ENCODE results near the gene SOSTDC1. TPM values are rescaled to one million over a fixed set of nuclear protein-coding genes. Genes with fewer than 3 reads are reported as not detected.

SOSTDC1 gene
- total RNA-seq, 4 donors from 2014 or later = 0.39 to 2.4 (median 1.5) TPM

DNA sequence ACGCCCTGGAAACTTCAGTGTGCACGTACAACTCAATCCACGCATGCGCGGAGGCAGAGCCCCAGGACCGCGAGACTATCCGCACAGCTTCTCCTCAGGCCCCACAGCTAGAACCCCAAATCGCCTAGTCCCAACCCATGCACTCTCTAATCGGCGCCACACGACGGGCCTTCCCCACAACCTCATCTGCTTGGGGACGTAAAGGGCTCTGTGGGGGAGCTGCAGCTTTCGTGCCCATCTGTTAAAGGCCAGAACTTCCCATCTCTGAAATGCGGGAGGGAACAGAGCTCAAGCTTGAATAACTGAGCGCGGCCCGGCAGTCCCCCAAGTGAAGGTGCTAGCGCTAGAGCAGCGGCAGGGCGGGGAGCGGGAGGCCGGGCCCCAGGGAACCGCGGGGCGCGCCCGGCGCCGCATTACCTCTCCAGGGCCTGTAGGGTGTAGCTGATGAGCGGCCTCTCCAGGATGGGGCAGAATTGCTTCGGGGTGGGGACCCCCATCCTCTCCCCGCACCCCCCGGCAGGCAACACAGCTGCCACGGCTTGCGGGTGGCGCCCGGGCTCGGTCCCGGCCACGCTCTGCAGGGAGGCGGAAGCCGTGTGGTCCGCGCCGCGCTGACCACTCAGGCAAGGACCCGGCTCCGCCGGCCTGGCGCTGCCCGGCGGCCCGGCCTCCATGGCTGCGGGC lies 44.7 kb downstream of the SOSTDC1 start:
- 0 to 2% methylated on average over 20 to 35 of the region's 56 CpGs for WGBS, 2 donors
- TF ChIP-seq, protein P1, sequence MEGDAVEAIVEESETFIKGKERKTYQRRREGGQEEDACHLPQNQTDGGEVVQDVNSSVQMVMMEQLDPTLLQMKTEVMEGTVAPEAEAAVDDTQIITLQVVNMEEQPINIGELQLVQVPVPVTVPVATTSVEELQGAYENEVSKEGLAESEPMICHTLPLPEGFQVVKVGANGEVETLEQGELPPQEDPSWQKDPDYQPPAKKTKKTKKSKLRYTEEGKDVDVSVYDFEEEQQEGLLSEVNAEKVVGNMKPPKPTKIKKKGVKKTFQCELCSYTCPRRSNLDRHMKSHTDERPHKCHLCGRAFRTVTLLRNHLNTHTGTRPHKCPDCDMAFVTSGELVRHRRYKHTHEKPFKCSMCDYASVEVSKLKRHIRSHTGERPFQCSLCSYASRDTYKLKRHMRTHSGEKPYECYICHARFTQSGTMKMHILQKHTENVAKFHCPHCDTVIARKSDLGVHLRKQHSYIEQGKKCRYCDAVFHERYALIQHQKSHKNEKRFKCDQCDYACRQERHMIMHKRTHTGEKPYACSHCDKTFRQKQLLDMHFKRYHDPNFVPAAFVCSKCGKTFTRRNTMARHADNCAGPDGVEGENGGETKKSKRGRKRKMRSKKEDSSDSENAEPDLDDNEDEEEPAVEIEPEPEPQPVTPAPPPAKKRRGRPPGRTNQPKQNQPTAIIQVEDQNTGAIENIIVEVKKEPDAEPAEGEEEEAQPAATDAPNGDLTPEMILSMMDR (IDR thresholded peaks at IDR 0.05) = peak in 4 of 5 experiments; percentile 19 to 71 (median 38)
- peak; percentile 79 to 86 for TF ChIP-seq POLR2A (IDR thresholded peaks at IDR 0.05)
- peak in 1 of 2 donors; percentile 97 for TF ChIP-seq EP300 (IDR thresholded peaks at IDR 0.05)
- Histone ChIP-seq H3K4me1 (peaks cover 0 to 22% (median 7%) of the 10 kb centered on the region in 4 donors), H3K36me3 (no peaks in the 10 kb centered on the region), H3K9me3 (no peaks in the 10 kb centered on the region), H3K4me3 (peak overlapping the region; percentile 69 to 94 (median 84)), H3K27ac (peak overlapping the region; percentile 96 to 99 (median 97)), H3K27me3 (no peaks in the 10 kb centered on the region)
- DNase-seq (ENCODE audit: low spot score in 2 of 2) = peak; percentile 68 to 77

DNA sequence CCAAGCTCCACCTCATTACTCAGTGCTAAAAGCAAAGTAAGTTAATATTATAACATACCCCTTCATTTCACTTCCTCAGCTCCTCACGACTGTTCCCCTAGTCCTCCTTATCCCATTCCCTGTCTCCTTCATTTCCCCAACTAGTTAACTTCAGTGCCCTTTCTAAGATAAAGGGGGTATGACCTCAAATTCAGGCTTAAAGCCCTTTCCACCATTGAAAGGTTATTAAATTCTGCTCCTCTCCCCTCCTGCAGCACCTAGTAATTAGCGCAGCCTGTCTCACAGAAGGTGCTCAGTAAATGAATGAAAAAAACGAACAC lies 45.2 kb downstream of the SOSTDC1 start:
- TF ChIP-seq, protein P1 (IDR thresholded peaks at IDR 0.05) = no peak
- TF ChIP-seq EP300 (IDR thresholded peaks at IDR 0.05) (no peak), POLR2A (IDR thresholded peaks at IDR 0.05) (no peak)
- Histone ChIP-seq H3K36me3 (no peaks in the 10 kb centered on the region), H3K4me1 (peaks cover 0 to 22% (median 7%) of the 10 kb centered on the region in 4 donors), H3K4me3 (peak overlapping the region; percentile 69 to 94 (median 84)), H3K27me3 (no peaks in the 10 kb centered on the region), H3K27ac (peak overlapping the region; percentile 96 to 99 (median 97)), H3K9me3 (no peaks in the 10 kb centered on the region)
- 4% methylated on average over 3 of the region's 3 CpGs for WGBS, 2 donors
- no peak for DNase-seq (ENCODE audit: low spot score in 2 of 2)

DNA sequence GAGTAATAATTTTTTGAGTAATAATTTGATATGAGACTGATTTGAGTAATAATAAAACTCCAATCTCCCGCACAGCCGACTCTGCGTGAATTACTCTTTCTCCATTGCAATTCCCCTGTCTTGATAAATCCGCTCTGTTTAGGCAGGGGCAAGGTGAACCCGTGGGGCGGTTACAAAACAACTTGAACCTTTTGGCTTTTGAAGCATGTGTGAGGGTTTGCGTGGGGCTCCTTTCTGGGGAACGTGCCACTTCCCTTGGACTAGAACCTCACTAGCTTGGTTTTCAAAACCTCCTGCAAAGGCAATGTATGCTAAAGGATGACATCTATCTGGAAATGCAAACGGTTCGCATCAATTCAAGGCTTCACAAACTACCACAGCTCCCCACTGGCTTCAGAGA lies 45.7 kb downstream of the SOSTDC1 start:
- Histone ChIP-seq H3K27ac (peak overlapping the region; percentile 96 to 99 (median 97)), H3K4me3 (peak overlapping the region in 1 of 4 donors; percentile 85)

DNA sequence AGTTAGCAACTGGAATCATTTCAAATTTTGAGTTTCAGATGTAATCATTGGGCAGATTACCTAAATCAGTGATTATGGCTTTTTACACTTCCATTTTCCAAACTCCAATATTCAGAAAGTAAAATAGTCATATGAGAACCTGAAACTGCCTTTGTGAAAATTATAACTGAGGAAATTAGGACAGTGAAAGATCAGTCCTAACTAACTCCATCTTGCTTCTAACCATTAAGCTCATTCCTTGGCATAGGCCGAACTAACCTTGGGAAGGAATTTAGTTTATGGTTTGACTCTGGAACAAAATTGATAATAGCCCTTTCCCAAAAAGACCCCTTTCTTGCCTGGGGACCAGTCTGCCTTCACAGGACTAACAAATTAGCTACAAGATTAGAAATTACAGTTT lies 46.4 kb downstream of the SOSTDC1 start:
- Histone ChIP-seq H3K9me3 (no peaks in the 10 kb centered on the region), H3K4me3 (no peak overlapping the region), H3K36me3 (no peaks in the 10 kb centered on the region), H3K27me3 (no peaks in the 10 kb centered on the region), H3K27ac (no peak overlapping the region), H3K4me1 (peaks cover 0 to 22% (median 7%) of the 10 kb centered on the region in 4 donors)
- 94 to 97% methylated on average over 1 of the region's 1 CpG for WGBS, 2 donors
- TF ChIP-seq, protein P1 (IDR thresholded peaks at IDR 0.05) = no peak
- DNase-seq (ENCODE audit: low spot score in 2 of 2) = no peak

More for the DNA sequence above, 45.7 kb downstream of the SOSTDC1 start:
- Histone ChIP-seq H3K9me3 (no peaks in the 10 kb centered on the region), H3K36me3 (no peaks in the 10 kb centered on the region), H3K27me3 (no peaks in the 10 kb centered on the region), H3K4me1 (peaks cover 0 to 22% (median 7%) of the 10 kb centered on the region in 4 donors)
- no peak for DNase-seq (ENCODE audit: low spot score in 2 of 2)
- TF ChIP-seq EP300 (IDR thresholded peaks at IDR 0.05) = no peak
- TF ChIP-seq, protein P1 (IDR thresholded peaks at IDR 0.05) = no peak
- no peak for TF ChIP-seq POLR2A (IDR thresholded peaks at IDR 0.05)
- 76 to 83% methylated on average over 10 of the region's 10 CpGs for WGBS, 2 donors

DNA sequence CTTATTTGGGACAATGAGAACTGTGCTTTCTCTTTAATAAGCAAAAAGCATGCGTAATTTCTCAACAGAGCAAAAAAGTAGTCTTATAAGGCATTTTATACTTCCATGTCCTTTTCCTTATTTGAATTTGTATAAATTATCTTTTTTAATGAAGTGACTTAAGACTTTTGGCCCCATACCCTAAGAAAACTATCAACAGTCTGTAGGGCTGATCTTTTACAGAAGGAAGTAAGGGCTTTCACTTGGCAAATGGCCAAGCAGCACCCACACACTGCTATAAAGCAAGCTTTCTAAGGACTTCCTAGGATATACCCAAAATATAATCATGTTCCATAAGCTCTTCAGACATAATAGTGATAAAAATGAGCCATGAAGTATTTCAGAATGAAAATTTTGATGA lies 47.6 kb downstream of the SOSTDC1 start:
- H3K27ac ChIP-seq = no peak overlapping the region
- H3K27me3 ChIP-seq = no peaks in the 10 kb centered on the region
- TF ChIP-seq EP300 (IDR thresholded peaks at IDR 0.05) (no peak), POLR2A (IDR thresholded peaks at IDR 0.05) (no peak)
- TF ChIP-seq, protein P1 (IDR thresholded peaks at IDR 0.05) = no peak
- 45 to 58% methylated on average over 1 of the region's 1 CpG for WGBS, 2 donors
- peaks cover 0 to 22% (median 8%) of the 10 kb centered on the region in 4 donors for H3K4me1 ChIP-seq
- no peak overlapping the region for H3K4me3 ChIP-seq
- H3K9me3 ChIP-seq = no peaks in the 10 kb centered on the region
- H3K36me3 ChIP-seq = no peaks in the 10 kb centered on the region
- no peak for DNase-seq (ENCODE audit: low spot score in 2 of 2)

Measured in tibial nerve (tissue), 4 donors.